ENCODE results near the gene RAD51AP1.

The RAD51AP1 gene

GRCh38 chr12:4552191-4552590 lies 13.5 kb downstream of the RAD51AP1 start:
- DNase-seq = no peak

GRCh38 chr12:4553943-4554342 lies 15.3 kb downstream of the RAD51AP1 start:
- DNase-seq = no peak

- DNase-seq = no peak
These were observed 17.1 kb downstream of the RAD51AP1 start for GRCh38 chr12:4555804-4556203.

GRCh38 chr12:4556735-4557530 lies 18.2 kb downstream of the RAD51AP1 start:
- DNase-seq = no peak

- DNase-seq = no peak
These were observed 18.9 kb downstream of the RAD51AP1 start for GRCh38 chr12:4557586-4557985.

GRCh38 chr12:4558171-4558570 lies 19.5 kb downstream of the RAD51AP1 start:
- DNase-seq = no peak

GRCh38 chr12:4562034-4562657 lies 23.5 kb downstream of the RAD51AP1 start, which contains the start of gene DYRK4:
Gene DYRK4, plus strand, starts transcription at chr12:4562208. Its CDS starts 38 bp downstream, at chr12:4562246.
- peak in 12 of 14 donors; percentile 27 to 73 (median 56) for DNase-seq

- no peak for DNase-seq
These were observed 24.6 kb downstream of the RAD51AP1 start for GRCh38 chr12:4563336-4563735.

- DNase-seq = no peak
These were observed 26.1 kb downstream of the RAD51AP1 start for GRCh38 chr12:4564818-4565217.

GRCh38 chr12:4566474-4566873 lies 27.8 kb downstream of the RAD51AP1 start:
- DNase-seq = no peak

GRCh38 chr12:4567073-4567881 lies 28.6 kb downstream of the RAD51AP1 start:
- no peak for DNase-seq

- no peak for DNase-seq
These were observed 30.6 kb downstream of the RAD51AP1 start for GRCh38 chr12:4569261-4569660.

GRCh38 chr12:4572680-4573079 lies 34.0 kb downstream of the RAD51AP1 start:
- DNase-seq = no peak

GRCh38 chr12:4579305-4580102 lies 40.8 kb downstream of the RAD51AP1 start:
- no peak for DNase-seq

GRCh38 chr12:4580281-4580688 lies 41.6 kb downstream of the RAD51AP1 start:
- no peak for DNase-seq

GRCh38 chr12:4584281-4584680 lies 45.6 kb downstream of the RAD51AP1 start:
- no peak for DNase-seq

- no peak for DNase-seq
These were observed 46.2 kb downstream of the RAD51AP1 start for GRCh38 chr12:4584896-4585295.

GRCh38 chr12:4586500-4586899 lies 47.8 kb downstream of the RAD51AP1 start:
- no peak for DNase-seq

- DNase-seq = no peak
These were observed 48.4 kb downstream of the RAD51AP1 start for GRCh38 chr12:4587108-4587507.

- DNase-seq = no peak
These were observed 50.2 kb downstream of the RAD51AP1 start for GRCh38 chr12:4588916-4589315.

- no peak for DNase-seq
These were observed 51.3 kb downstream of the RAD51AP1 start for GRCh38 chr12:4589941-4590340.

GRCh38 chr12:4591180-4591687 lies 52.5 kb downstream of the RAD51AP1 start:
- DNase-seq = no peak

All from C1 segment of cervical spinal cord (tissue), 14 donors.